AG20443 (cell line): Measurements from ENCODE around the gene PSMB5.
A peak's percentile ranks its signal among the peaks of the same experiment; 100 is the strongest.

Source experiments
- DNase-seq: peaks from one replicate; pipeline ENCODE4 v3.0.0; 2012; ENCODE audit warnings: low spot score, mixed read lengths

PSMB5 gene

GRCh38 chr14:23058654-23059504 lies 24.2 kb upstream of the PSMB5 start:
- DNase-seq: no peak

GRCh38 chr14:23057757-23058653 lies 23.3 kb upstream of the PSMB5 start:
- DNase-seq: peak; percentile 89

GRCh38 chr14:23056956-23057756 lies 22.5 kb upstream of the PSMB5 start, which contains the start of gene CDH24:
Gene CDH24, minus strand, starts transcription at chr14:23057520. Its CDS starts 1,787 bp downstream, at chr14:23055733.
- DNase-seq: peak; percentile 89

GRCh38 chr14:23056145-23056955 lies 21.6 kb upstream of the PSMB5 start:
- peak; percentile 89 for DNase-seq

GRCh38 chr14:23055621-23056144 lies 21.0 kb upstream of the PSMB5 start:
- DNase-seq: peak; percentile 28

- no peak for DNase-seq
Measured at GRCh38 chr14:23055147-23055550, 20.4 kb upstream of the PSMB5 start.

GRCh38 chr14:23054000-23054811 lies 19.5 kb upstream of the PSMB5 start:
- DNase-seq: peak; percentile 32

GRCh38 chr14:23053426-23053825 lies 18.7 kb upstream of the PSMB5 start:
- DNase-seq: no peak

GRCh38 chr14:23052671-23053070 lies 18.0 kb upstream of the PSMB5 start:
- DNase-seq: no peak

GRCh38 chr14:23052182-23052623 lies 17.5 kb upstream of the PSMB5 start:
- DNase-seq: peak; percentile 31

GRCh38 chr14:23051141-23052057 lies 16.7 kb upstream of the PSMB5 start:
- DNase-seq: no peak

- no peak for DNase-seq
Measured at GRCh38 chr14:23049011-23049410, 14.3 kb upstream of the PSMB5 start.

GRCh38 chr14:23047751-23048693 lies 13.3 kb upstream of the PSMB5 start:
- no peak for DNase-seq

GRCh38 chr14:23047034-23047634 lies 12.4 kb upstream of the PSMB5 start:
- DNase-seq: no peak

- DNase-seq: no peak
Measured at GRCh38 chr14:23045419-23046357, 11.0 kb upstream of the PSMB5 start.

GRCh38 chr14:23044840-23045239 lies 10.1 kb upstream of the PSMB5 start:
- no peak for DNase-seq
